Frontal cortex (tissue), 4 donors: ENCODE measurements around the gene DARS1. TPM values are rescaled to one million over a fixed set of nuclear protein-coding genes. Genes with fewer than 3 reads are reported as not detected.

Experiments used
- DNase-seq, 2 donors: peaks; one replicate each; pipeline ENCODE4 v3.0.0; 2012; ENCODE audit warnings: low spot score in 2 of 2
- FAIRE-seq: peaks from 2 replicates; lab custom pipeline; 2012; peaks lifted over from hg19 to GRCh38; lab: Jason Lieb, UNC
- total RNA-seq: library from RNA; depleted of rRNA; stranded (reverse); fragments of >200 nt; gene quantifications from one replicate; pipeline ENCODE4 v1.2.3, GENCODE V29; 2014
- donor health status: control.
- donor health status: control.
- donor health status: control.

DARS1 gene
- total RNA-seq, result 54.6 TPM

GRCh38 chr2:135985018-135985825, at the start of gene DARS1:
TSS of gene DARS1 (minus strand) at chr2:135985626. CDS start at chr2:135985468, 158 bp downstream.
- FAIRE-seq, result no peak

DNA sequence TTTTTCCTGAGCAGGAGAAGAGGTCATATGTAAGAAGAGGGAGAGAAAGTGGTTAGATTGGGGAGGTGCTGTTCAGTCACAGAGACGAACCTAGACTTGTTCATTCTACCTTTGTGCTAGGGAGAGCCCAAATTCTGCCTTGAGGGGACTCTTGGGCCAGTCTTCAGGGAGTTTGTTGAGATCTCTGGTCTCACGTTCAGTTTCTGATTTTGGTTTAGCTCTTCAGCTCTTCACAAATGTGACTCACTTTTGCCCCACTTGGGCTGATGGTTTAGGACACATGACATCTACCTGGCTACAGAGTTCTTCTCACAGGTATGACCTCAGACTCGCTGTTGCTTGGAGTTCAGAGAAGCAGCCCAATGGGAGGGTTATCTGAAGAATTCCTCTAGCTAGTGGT, 49.2 kb upstream of the DARS1 start:
- DNase-seq (no peak), FAIRE-seq (no peak)

More at GRCh38 chr2:135985018-135985825, at the start of gene DARS1:
- DNase-seq, result peak; percentile 65 to 91

- FAIRE-seq (no peak), DNase-seq (no peak)
Measured at GRCh38 chr2:136032817-136033535, 47.5 kb upstream of the DARS1 start.

GRCh38 chr2:136032192-136032591, 46.8 kb upstream of the DARS1 start:
- DNase-seq (no peak), FAIRE-seq (no peak)

DNA sequence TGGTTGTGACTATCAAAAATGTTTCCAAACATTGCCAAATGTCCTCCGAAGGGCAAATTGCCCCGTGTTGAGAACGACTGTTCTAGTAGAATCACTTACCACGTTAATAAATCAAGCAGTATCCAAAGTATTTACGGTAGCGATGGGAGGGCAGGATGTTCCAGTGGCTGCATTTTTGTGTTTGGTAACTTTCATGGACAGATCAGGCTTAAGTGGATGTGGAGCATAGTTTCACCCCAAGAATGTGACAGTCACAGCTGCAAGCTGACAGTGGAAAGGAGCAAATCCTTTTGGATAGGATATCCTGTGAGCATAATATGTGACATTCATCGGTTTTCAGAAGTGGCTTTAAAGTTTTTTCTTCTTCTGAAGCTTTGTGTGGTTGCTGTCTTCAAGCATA, 46.3 kb upstream of the DARS1 start:
- FAIRE-seq (no peak), DNase-seq (no peak)

- DNase-seq, result no peak
- FAIRE-seq, result no peak
Measured at GRCh38 chr2:136030406-136030805, 45.0 kb upstream of the DARS1 start.

DNA sequence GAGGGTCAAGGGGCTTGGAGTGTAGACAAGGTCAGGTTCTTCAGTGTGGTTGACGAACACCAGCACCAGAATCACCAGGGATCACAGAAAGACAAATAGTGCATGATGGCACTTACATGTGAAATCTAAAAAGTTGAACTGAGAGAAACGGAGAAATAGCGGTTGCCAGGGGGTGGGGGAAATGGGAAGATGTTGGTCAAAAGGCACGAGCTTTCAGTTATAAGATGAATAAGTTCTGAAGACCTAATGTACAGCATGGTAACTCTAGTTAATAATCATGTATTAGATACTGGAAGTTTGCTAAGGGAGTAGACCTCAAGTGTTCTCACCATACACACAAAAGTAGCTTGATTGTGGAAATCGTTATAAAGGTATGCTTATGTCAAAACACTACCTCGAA, 43.7 kb upstream of the DARS1 start:
- DNase-seq (no peak), FAIRE-seq (no peak)

GRCh38 chr2:136028001-136028400, 42.6 kb upstream of the DARS1 start:
- no peak for FAIRE-seq
- DNase-seq, result no peak

GRCh38 chr2:136027112-136027511, 41.7 kb upstream of the DARS1 start:
- FAIRE-seq (no peak), DNase-seq (no peak)

GRCh38 chr2:136025057-136025973, 39.9 kb upstream of the DARS1 start:
- no peak for FAIRE-seq
- DNase-seq, result peak; percentile 11 to 64

DNA sequence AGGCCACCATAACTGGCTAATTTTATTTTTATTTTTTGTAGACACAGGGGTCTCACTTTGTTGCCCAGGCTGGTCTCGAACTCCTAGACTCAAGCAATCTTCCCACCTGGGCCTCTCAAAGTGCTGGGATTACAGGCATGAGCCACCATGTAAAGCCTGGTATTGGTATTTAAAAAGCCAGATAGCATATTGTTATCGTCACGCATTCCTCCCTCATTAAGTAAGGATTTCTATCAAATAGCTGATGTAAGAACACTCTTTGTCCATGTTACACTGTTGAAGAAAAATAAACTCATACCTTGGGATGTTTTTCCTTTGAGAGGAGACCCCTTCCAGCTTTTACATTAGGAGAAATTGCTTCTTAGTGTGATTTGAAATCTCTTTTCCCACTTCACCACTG, 39.2 kb upstream of the DARS1 start:
- FAIRE-seq, result no peak

GRCh38 chr2:136024185-136024584, 38.8 kb upstream of the DARS1 start:
- no peak for FAIRE-seq
- DNase-seq, result no peak

More for the DNA sequence above, 39.2 kb upstream of the DARS1 start:
- DNase-seq, result no peak

DNA sequence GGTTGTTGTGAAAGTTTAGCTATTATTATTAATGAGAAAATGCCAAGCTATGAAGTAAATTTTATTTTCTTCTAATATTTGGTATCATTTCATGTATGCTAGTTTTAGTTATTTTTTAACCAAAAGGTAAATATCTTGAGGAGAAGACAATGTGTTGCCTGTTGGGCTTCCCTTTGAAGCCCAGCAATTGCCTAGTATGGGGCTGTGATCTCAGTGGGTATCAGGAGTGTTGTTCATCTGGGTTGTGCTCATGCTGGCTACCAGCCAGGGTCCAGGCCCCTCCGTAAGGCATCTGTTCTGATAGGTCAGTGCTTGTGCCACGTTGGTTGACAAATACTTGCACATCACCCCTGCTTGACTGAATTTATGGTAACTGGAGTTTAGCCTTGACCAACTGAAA, 38.0 kb upstream of the DARS1 start:
- FAIRE-seq (no peak), DNase-seq (no peak)

DNA sequence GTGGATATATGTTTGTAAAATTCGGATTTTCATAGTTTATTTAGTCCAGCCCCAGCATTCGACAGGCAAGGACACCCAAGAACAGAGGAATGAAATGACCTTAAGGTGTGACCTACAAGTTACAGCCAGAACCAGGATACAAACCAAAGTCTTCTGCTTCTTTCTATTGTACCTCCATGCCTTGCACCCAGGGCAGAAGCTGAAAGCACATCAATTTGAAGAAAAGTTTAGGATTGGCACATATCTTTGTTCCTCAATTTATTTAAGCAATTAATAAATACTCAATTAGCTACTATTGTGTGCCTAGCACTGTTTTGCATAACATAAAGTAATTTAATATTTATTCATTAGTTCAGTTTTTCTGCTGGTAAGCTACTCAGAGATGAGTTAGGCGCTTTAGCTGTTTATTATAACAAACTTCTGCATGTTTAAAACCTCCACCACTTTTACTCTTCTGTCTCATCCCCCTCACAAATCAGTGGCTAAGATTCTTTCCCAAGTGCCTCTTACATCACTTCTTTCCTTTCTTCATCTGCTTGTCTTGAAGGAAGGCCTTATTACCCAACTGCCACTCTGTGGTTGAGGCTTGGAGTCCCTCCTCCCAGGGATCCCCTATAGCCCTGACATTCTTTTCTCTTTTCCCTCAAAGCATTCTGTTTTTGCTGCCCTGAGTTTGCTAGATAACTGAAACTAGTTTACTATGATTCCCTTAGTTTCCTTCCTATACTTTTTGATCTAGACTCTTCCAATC, 37.1 kb upstream of the DARS1 start:
- DNase-seq (no peak), FAIRE-seq (no peak)

DNA sequence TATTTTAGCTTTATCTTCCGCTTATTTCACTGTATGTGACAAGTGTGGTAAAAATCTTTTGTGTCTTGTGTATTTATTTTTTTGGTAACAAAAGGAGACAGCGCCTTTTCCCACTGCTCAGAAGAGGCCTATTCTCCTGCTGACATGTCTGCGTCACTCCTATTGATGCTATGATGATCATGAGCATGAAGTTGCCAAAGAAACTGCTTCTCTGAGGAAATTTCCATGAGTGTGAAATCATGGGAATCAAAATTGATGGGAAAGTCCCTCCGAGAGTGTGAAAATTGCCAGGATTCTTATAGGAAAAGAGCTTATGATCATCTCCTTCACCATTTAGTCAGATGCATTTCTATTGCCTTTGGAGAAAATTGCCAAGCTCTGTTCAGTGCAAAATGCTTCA, 36.5 kb upstream of the DARS1 start:
- FAIRE-seq (no peak), DNase-seq (no peak)

DNA sequence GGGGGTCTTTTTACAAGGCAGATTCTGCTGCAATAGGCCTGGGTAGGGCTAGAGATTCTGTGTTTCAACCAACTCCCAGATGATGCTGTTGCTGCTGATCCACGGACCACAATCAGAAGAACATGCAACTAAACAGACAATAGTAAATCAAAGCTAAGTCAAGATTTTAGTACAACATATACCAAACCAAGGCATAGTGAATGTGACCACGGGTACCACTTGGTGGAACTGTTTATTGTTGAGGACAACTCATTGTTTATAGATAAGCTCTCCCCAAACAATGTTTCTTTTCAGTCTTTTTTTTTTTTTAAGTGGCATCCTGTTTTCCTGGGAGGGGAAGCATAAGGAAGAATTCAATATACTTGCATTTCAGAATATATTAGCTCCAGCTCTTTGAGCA, 36.0 kb upstream of the DARS1 start:
- DNase-seq, result no peak
- no peak for FAIRE-seq

DNA sequence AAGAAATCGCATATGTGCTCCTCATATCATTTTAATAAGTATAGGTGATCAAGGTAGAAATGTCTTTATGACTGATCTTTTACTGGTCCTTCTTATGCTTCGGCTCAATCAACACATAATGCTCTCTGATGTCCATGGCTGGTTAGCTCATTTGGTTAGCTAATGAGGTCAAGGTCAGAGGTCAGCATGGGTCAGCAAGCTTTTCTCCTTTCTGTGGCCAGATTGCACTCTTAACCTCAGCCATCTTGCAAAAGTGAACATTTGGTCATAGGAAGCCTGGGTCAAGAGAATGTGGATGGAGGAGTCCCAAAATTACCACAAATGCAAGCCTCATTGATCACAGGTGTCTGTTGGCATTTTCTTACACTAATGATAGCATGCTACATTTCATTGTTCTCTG, 35.4 kb upstream of the DARS1 start:
- DNase-seq (no peak), FAIRE-seq (no peak)

GRCh38 chr2:136019825-136020224, 34.4 kb upstream of the DARS1 start:
- DNase-seq, result no peak
- FAIRE-seq, result no peak

DNA sequence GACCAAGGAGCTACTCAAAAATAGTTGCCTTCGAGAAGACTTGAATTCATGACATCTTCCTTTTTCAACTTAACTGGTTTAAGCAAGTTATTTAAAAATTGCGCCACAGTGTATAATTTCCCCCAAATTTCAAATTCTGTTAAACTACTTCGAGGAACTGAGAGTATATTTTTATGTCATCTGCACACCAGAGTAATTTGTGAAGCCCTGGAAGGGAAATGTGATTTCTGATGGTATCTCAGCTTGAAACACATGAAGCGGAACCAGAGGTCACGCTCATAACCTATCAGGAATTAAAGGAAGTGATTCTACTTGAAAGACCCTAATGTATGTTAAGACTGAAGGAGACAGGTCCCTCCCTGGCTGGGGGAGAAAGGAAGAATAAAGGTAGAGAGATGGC, 33.9 kb upstream of the DARS1 start:
- DNase-seq (no peak), FAIRE-seq (no peak)

- DNase-seq (no peak), FAIRE-seq (no peak)
Measured at GRCh38 chr2:136017786-136018185, 32.4 kb upstream of the DARS1 start.
